ENCODE data around the gene DROSHA. TPM values are rescaled to one million over a fixed set of nuclear protein-coding genes. Genes with fewer than 3 reads are reported as not detected.

Gene DROSHA, protein sequence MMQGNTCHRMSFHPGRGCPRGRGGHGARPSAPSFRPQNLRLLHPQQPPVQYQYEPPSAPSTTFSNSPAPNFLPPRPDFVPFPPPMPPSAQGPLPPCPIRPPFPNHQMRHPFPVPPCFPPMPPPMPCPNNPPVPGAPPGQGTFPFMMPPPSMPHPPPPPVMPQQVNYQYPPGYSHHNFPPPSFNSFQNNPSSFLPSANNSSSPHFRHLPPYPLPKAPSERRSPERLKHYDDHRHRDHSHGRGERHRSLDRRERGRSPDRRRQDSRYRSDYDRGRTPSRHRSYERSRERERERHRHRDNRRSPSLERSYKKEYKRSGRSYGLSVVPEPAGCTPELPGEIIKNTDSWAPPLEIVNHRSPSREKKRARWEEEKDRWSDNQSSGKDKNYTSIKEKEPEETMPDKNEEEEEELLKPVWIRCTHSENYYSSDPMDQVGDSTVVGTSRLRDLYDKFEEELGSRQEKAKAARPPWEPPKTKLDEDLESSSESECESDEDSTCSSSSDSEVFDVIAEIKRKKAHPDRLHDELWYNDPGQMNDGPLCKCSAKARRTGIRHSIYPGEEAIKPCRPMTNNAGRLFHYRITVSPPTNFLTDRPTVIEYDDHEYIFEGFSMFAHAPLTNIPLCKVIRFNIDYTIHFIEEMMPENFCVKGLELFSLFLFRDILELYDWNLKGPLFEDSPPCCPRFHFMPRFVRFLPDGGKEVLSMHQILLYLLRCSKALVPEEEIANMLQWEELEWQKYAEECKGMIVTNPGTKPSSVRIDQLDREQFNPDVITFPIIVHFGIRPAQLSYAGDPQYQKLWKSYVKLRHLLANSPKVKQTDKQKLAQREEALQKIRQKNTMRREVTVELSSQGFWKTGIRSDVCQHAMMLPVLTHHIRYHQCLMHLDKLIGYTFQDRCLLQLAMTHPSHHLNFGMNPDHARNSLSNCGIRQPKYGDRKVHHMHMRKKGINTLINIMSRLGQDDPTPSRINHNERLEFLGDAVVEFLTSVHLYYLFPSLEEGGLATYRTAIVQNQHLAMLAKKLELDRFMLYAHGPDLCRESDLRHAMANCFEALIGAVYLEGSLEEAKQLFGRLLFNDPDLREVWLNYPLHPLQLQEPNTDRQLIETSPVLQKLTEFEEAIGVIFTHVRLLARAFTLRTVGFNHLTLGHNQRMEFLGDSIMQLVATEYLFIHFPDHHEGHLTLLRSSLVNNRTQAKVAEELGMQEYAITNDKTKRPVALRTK (N-terminal part only)
- 28.7 and 31.8 TPM in 2 replicates for total RNA-seq

DNA sequence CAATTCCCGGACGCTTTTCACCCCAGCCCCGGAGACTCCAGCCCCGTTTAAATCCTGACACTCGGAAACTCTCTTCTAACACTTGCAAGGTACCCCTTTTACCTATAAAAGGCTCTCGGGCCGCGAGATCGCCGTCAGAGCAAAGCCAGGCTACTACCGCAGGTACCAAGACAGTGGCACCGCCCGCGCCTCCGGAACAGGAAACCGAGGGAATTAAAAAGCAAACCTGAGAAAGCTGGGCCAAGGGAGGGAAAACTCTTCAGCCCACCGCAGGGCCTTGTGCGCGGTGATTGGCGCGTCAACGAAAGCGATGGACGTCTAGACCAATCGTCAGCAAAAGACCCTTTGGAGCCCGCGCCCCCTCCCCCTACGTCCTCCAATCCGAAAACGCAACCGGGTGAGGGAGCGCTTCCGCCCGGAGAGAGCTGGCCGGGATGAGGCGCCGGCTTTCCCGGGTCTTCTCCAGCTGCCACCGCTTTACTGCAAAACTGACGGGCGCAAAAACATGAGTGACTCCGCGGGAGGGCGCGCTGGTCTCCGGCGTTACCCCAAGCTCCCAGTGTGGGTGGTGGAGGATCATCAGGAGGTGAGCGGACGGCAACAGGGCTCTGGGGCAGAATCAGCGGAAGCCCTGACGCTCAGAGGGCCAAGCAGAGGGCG is at the start of gene DROSHA, which contains the start of gene C5orf22:
TSS of gene DROSHA (minus strand) at position 206 of the 660 bp plus-strand sequence. CDS start 3,034 bp downstream, outside the sequence.
TSS of gene C5orf22 (plus strand) at position 414 of the 660 bp plus-strand sequence. CDS start at position 506, 92 bp downstream.

Small RNA genes within 50 kb of the gene (small RNA-seq; reads per million reads assigned to genes)
- gene RF00019, result not detected

Other genes with a start within 250 kb of the DROSHA start
- 25.1 and 25.5 TPM in 2 replicates for gene C5orf22, start 208 bp upstream of the DROSHA start, total RNA-seq
- gene PDZD2, start 107.0 kb upstream of the DROSHA start, total RNA-seq, result 3.9 and 6.9 TPM in 2 replicates

Data from vein endothelial cell (primary cell).